Stomach (tissue), 9 donors: ENCODE results near the gene EMC1. TPM values are rescaled to one million over a fixed set of nuclear protein-coding genes. Genes with fewer than 3 reads are reported as not detected.
A peak's percentile ranks its signal among the peaks of the same experiment; 100 is the strongest.
"Not testable (repeated sequence)": the region's sequence is repeated elsewhere in the genome, so short reads cannot be mapped to it uniquely, and the experiment has no call there.

Experiments used
- DNase-seq, 2 donors: peaks; one replicate each; pipeline versions ENCODE4 v3.0.0 to v3.0.0-alpha.2; 2013 to 2019
- H3K27ac ChIP-seq, 5 donors: fragments of 200-600 bp in 4 of 5; sonication (generic) in 4 of 5; one replicate each; pipeline ENCODE4 v1.5.1; 2013 to 2019; ENCODE audit warnings: mild to moderate bottlenecking in 1 of 5, moderate library complexity in 1 of 5
- H3K27me3 ChIP-seq, 3 donors: fragments of 200-600 bp; sonication (generic); one replicate each; pipeline ENCODE4 v1.5.1; 2017 to 2019; ENCODE audit warnings: mixed run types in 1 of 3
- H3K36me3 ChIP-seq, 4 donors: fragments of 200-600 bp; sonication (generic); 1 replicate in 3 of 4; 2 replicates in 1 of 4; pipeline ENCODE4 v1.5.1; 2016 to 2019
- H3K4me1 ChIP-seq, 4 donors: fragments of 200-600 bp; sonication (generic); one replicate each; pipeline ENCODE4 v1.5.1; 2016 to 2019
- H3K4me3 ChIP-seq, 4 donors: fragments of 200-600 bp; sonication (generic) in 3 of 4; one replicate each; pipeline ENCODE4 v1.5.1; 2016 to 2019; ENCODE audit warnings: mild to moderate bottlenecking in 1 of 4
- H3K9me3 ChIP-seq, 4 donors: fragments of 200-600 bp; sonication (generic); one replicate each; pipeline ENCODE4 v1.5.1; 2016 to 2019
- CTCF ChIP-seq, 7 experiments: fragments of 450-650 bp in 4 of 7; fragments of 200-600 bp in 3 of 7; sonication (generic) in 3 of 7; IDR thresholded peaks; one replicate each; pipeline ENCODE4 v1.5.1; 2016 to 2019; ENCODE audit warnings: antibody characterized with exemption in 7 of 7, control low read depth in 2 of 7, mild to moderate bottlenecking in 1 of 7
- EP300 ChIP-seq: sonication (generic); formaldehyde crosslinking; IDR thresholded peaks from one replicate; pipeline ENCODE4 v1.6.1; 2017; ENCODE audit warnings: antibody characterized with exemption
- POLR2A ChIP-seq, 4 donors: fragments of 450-650 bp; IDR thresholded peaks; one replicate each; pipeline ENCODE4 v1.6.1; 2016; ENCODE audit warnings: antibody characterized with exemption in 4 of 4, control low read depth in 2 of 4, mild to moderate bottlenecking in 1 of 4, moderate library complexity in 1 of 4
- POLR2AphosphoS5 ChIP-seq, 3 donors: sonication (generic); formaldehyde crosslinking; IDR thresholded peaks; one replicate each; pipeline ENCODE4 v1.6.1; 2016; ENCODE audit warnings: antibody characterized with exemption in 3 of 3
- WGBS, 5 donors: extraction: QIAGEN DNeasy Blood & Tissue Kit in 3 of 5; methylation state at CpG; one replicate each; pipeline versions ENCODE4 v1.1.5 to v1.1.7; 2013 to 2018; 5-methylcytosine and 5-hydroxymethylcytosine counted together
- intact Hi-C: fragments of 100-400 bp; cut with DNase I; formaldehyde crosslinking; loops from one replicate; pipeline ENCODE4 v1.15.1; 2023; ENCODE audit warnings: low total_unique reads
- polyA plus RNA-seq, 3 donors: library from polyadenylated mRNA; stranded (reverse); fragments of 200-250 nt; gene quantifications; one replicate each; pipeline ENCODE4 v1.2.3, GENCODE V29; 2013
- total RNA-seq, 5 donors: library from RNA; depleted of rRNA; stranded (reverse); fragments of >200 nt; gene quantifications; one replicate each; pipeline versions ENCODE4 v1.1.0 to v1.2.3, GENCODE V29; 2014 to 2016
- donor health status: healthy with polysubstance abuse.
- donor health status: Bipolar disorder and iron deficiency.
- donor health status: healthy.

The EMC1 gene
- total and polyA plus RNA-seq, 8 donors = 4.5 to 94.1 (median 34.4) TPM

DNA sequence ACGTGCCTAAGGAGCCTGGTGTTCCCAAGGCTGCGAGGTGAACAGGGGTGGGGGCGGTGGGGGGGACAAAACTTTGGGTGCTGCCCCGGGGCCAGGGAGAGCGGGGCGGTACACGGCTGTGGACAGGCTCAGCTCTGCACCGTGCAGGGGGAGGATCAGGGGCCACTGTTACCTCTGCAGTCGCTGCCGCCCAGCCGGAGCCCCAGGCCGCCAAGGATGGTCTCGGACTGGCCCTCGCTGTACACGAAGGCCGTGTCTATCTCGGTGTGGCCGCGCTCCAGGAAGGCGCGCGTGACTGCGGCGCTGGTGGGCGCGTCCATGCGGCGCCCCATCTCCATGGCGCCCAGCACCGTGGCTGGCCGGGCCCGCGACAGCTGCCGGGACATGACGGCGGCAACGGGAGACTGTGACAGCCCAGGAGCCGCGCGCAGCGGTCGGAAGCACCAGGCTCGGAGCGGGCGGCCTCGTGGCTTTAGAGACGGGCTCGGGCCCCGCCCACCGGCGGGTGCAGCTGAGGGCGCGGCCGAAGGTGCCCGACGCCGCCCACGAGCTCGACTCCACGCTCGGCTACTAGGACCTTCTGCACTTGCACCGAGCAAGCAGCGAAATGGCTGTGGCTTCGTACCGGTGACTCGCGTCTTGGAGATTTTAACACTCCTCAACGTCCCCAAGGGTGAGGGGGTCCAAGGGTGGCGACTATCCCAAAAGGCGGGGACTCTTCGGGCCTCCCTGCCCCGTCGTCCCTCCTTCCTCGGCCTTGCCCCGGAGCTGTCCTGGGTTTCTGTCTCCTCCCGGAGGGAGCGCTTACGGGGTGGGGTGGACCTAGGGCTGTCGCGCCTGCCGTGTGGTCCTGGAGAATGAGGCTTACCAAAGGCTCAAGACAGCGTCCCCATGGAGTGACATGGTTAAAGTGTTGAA lies 37.3 kb upstream of the EMC1 start, which contains the start of gene AKR7A3:
TSS of gene AKR7A3 (minus strand) at position 447 of the 918 bp plus-strand sequence. CDS start at position 386, 61 bp downstream.
- H3K27me3 ChIP-seq, intact Hi-C loops, H3K9me3 ChIP-seq: not testable (repeated sequence)
- 6 to 26% (median 9%) methylated on average over 13 to 71 of the region's 82 CpGs for WGBS, 5 donors
- peaks cover 0 to 26% (median 15%) of the 10 kb centered on the region in 4 donors for H3K4me1 ChIP-seq
- TF ChIP-seq POLR2AphosphoS5 (IDR thresholded peaks at IDR 0.05) = peak in 2 of 3 donors; percentile 54 to 65
- H3K27ac ChIP-seq = peak within 1 kb of the TSS; percentile 77 to 93 (median 90)
- peak within 1 kb of the TSS; percentile 42 to 58 (median 52) for H3K4me3 ChIP-seq
- DNase-seq = peak; percentile 86 to 88
- peaks cover 13 to 25% (median 15%) of the 10 kb centered on the region in 4 donors for H3K36me3 ChIP-seq

DNA sequence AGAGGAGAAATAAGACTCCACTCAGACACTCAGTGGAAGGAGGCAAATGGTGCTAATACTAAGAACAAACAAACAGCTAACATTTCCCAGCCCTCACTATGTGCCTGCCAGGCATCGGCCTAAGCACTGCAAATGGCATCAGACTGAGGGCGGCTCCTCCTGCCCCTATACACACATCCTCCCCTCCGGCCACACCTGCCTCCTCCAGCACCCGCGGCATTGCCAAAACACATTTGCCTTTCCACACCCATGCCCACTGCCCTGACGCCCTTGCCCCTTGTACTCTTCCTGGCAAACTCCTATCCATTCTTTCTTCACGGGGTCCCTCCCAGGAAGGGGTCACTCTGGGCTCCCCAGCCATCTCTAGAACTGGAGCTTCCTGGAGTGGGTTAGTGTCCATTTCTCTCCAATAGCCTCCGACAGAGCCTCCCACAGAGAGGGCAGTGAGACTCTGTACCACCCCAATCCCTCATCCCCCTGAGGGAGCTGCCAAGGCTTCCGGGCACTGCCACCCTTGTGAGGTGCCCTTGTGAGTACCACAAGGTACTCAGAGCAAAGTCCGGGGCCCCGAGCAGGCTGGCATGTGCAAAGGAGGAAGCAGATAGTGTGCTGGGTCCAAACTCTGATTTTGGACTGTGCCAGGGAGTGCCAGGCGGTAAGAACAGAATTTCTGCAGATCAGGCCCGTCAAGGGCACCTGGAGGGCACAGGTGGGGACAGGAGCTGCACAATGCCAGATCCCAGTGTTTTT lies 36.3 kb upstream of the EMC1 start:
- peak overlapping the region; percentile 77 to 93 (median 90) for H3K27ac ChIP-seq
- no peaks in the 10 kb centered on the region for H3K9me3 ChIP-seq
- intact Hi-C loops = no loop called here
- H3K27me3 ChIP-seq = no peaks in the 10 kb centered on the region
- WGBS, 5 donors = 26 to 60% (median 50%) methylated on average over 13 of the region's 13 CpGs
- H3K4me1 ChIP-seq = peaks cover 0 to 26% (median 15%) of the 10 kb centered on the region in 4 donors
- TF ChIP-seq CTCF (IDR thresholded peaks at IDR 0.05) (no peak), POLR2AphosphoS5 (IDR thresholded peaks at IDR 0.05) (peak in 2 of 3 donors; percentile 58 to 64)
- DNase-seq = peak; percentile 36 to 77
- peak overlapping the region; percentile 42 to 58 (median 52) for H3K4me3 ChIP-seq
- peaks cover 16 to 27% (median 22%) of the 10 kb centered on the region in 4 donors for H3K36me3 ChIP-seq

- intact Hi-C loops, H3K27me3 ChIP-seq, H3K9me3 ChIP-seq: not testable (repeated sequence)
- Histone ChIP-seq H3K4me3 (peak overlapping the region in 3 of 4 donors; percentile 48 to 58 (median 56)), H3K27ac (peak overlapping the region; percentile 77 to 93 (median 90)), H3K4me1 (peaks cover 0 to 26% (median 15%) of the 10 kb centered on the region in 4 donors), H3K36me3 (peaks cover 28 to 41% (median 40%) of the 10 kb centered on the region in 4 donors)
- 17 to 64% (median 55%) methylated on average over 1 to 3 of the region's 3 CpGs for WGBS, 5 donors
- peak; percentile 22 to 66 for DNase-seq
These were observed 34.5 kb upstream of the EMC1 start for GRCh38 chr1:19285807-19286206.

DNA sequence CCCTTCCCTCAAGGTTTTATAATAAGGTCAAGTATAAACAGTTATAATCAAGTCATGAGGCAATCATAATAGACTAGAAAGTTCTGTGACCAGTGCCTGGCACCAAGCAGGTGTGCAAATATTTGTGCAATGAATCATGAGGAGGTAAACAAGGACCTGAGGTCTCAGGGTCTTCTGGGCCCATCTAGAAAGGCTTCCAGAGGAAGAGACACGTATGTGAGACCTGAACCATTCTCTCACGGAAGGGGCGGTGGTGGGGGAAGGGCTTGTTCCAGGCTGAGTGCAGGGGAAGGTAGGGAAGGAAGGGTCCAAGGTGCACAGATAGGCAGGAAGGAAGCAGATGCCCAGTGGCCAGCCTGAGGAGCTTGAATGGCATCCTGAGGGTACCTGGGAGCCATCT lies 34.0 kb upstream of the EMC1 start:
- Histone ChIP-seq H3K4me3 (peak overlapping the region in 1 of 4 donors; percentile 58), H3K36me3 (peaks cover 28 to 45% (median 42%) of the 10 kb centered on the region in 4 donors), H3K4me1 (peaks cover 0 to 26% (median 15%) of the 10 kb centered on the region in 4 donors), H3K27ac (peak overlapping the region; percentile 77 to 93 (median 90))
- intact Hi-C loops, H3K9me3 ChIP-seq, DNase-seq, H3K27me3 ChIP-seq: not testable (repeated sequence)
- WGBS, 5 donors = 20 to 73% (median 68%) methylated on average over 1 to 3 of the region's 3 CpGs

DNA sequence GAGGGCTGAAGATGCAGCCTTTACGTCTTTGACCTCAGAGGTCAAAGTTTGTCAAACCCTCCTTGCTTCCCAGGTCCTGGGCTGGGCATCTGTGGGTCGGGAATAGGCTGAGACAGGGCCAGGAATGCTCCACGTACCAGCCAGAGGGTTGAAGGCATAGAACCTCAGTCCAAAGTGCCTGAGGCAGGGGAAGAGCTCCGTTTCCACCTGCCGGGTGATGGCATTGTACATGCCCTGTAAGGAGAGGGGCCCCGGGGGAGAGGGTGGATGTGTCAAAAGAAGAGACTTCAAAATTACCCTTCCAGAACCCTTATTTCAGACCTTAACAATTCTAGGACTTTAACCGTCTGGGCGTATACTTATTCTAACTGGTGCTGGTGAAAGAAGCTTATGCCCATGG lies 33.6 kb upstream of the EMC1 start:
- 78 to 93% (median 87%) methylated on average over 8 of the region's 8 CpGs for WGBS, 5 donors
- H3K27me3 ChIP-seq = no peaks in the 10 kb centered on the region
- H3K36me3 ChIP-seq = peaks cover 28 to 50% (median 44%) of the 10 kb centered on the region in 4 donors
- H3K27ac ChIP-seq = peak overlapping the region; percentile 26 to 84 (median 52)
- no peak overlapping the region for H3K4me3 ChIP-seq
- no peak for DNase-seq
- TF ChIP-seq POLR2A (IDR thresholded peaks at IDR 0.05) = no peak
- TF ChIP-seq EP300 = no peak
- TF ChIP-seq POLR2AphosphoS5 (IDR thresholded peaks at IDR 0.05) = no peak
- no peak for TF ChIP-seq CTCF (IDR thresholded peaks at IDR 0.05)
- intact Hi-C loops = no loop called here
- H3K9me3 ChIP-seq = no peaks in the 10 kb centered on the region
- H3K4me1 ChIP-seq = peaks cover 0 to 26% (median 15%) of the 10 kb centered on the region in 4 donors
